ENCODE measurements around the gene MRPS11. TPM values are rescaled to one million over a fixed set of nuclear protein-coding genes. Genes with fewer than 3 reads are reported as not detected.

Gene MRPS11
- total and polyA plus RNA-seq, 2 of the 4 experiments (the other 2 are of a cell fraction): 66.1 to 87.8 TPM

DNA sequence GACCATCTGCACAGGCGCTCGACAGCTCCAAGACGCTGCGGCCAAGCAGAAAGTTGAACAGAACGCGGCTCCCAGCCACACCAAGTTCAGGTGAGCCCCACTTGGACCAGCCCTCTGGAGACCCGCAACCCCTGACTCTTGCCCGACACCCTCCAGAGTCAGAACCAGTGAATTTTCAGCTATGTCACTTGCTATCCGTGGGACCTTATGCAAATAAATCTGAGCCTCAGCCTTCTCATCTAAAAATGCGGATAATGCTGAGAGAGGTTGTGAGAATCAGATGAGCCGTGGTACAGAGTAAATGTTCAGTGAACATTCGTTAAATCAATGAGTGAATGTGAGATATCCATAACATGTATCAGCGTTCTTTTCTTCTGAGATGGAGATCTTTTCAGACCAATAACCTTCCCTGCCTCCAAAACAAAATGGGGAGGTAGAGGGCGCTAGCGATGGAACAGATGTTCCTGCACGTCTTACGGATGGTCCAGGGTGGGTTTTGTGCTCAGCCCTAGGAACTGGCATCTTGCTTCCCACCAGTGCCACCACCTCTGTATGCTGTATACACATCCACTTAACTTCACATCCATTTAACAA lies 524 bp downstream of the MRPS11 start:
- CTCF ChIA-PET: interaction anchor here (0.8 to 1.1 kb wide), 3 partner anchors 9 to 170 kb away, joined by 3 to 4 read pairs (median 4); no protein-coding TSS in a partner anchor
- Histone ChIP-seq H3K36me3 (ENCODE audit: control insufficient read depth, insufficient read depth, low read length) (peaks cover 14% of the 10 kb centered on the region), H4K5ac (ENCODE audit: low read depth, low read length) (peak overlapping the region; percentile 91), H4K20me1 (ENCODE audit: insufficient read depth, low read length) (0 out of 2 replicates have a peak, but pooled peaks cover 2% of the 10 kb centered on the region), H2BK120ac (ENCODE audit: low read depth, low read length) (peak overlapping the region; percentile 93; the same call in 1 of the 2 replicates), H2BK20ac (ENCODE audit: low read depth, low read length) (no peak overlapping the region), H3K14ac (replicated peaks; ENCODE audit: low read depth, low read length) (peak overlapping the region; percentile 84), H3K4me2 (ENCODE audit: low read depth, low read length) (peak overlapping the region; percentile 96), H3K18ac (ENCODE audit: low read depth, low read length) (no peak overlapping the region; the same call in 1 of the 2 replicates), H3K27me3 (ENCODE audit: control insufficient read depth, insufficient read depth, low read length) (no peaks in the 10 kb centered on the region), H3K27ac (ENCODE audit: insufficient read depth, low read length) (peak overlapping the region; percentile 77), H4K91ac (ENCODE audit: insufficient read depth, low read depth, low read length) (peak overlapping the region; percentile 73), H4K8ac (ENCODE audit: low read depth in 2 of 2, low read length in 2 of 2) (peak overlapping the region; percentile 44 to 93), H2AK9ac (replicated peaks; ENCODE audit: low read depth, low read length, poor library complexity) (peak overlapping the region; percentile 95), H3K4ac (ENCODE audit: low read depth, low read length) (peak overlapping the region; percentile 64), H3K56ac (ENCODE audit: extremely low read depth, insufficient read depth, low read length) (peak overlapping the region; percentile 74), H3K79me1 (ENCODE audit: low read depth in 1 of 2, low read length in 2 of 2) (peaks cover 29 to 46% of the 10 kb centered on the region in 2 experiments), H2AK5ac (ENCODE audit: low read depth, low read length) (peak overlapping the region; percentile 76), H3K4me1 (ENCODE audit: control insufficient read depth, insufficient read depth, low read length) (peaks cover 7% of the 10 kb centered on the region), H2AFZ (replicated peaks; ENCODE audit: low read length, poor library complexity) (peak overlapping the region; percentile 99), H2BK15ac (ENCODE audit: low read depth, low read length) (no peak overlapping the region), H2BK5ac (ENCODE audit: low read depth, low read length, poor library complexity, severe bottlenecking) (peak overlapping the region; percentile 97), H3K23ac (ENCODE audit: low read depth, low read length) (peak overlapping the region; percentile 88; the same call in 1 of the 2 replicates), H3K4me3 (ENCODE audit: insufficient read depth, low read depth, low read length) (peak overlapping the region; percentile 68), H3K9ac (ENCODE audit: low read depth, low read length) (peak overlapping the region; percentile 83), H3K9me1 (ENCODE audit: insufficient read depth, low read length) (peaks cover 6% of the 10 kb centered on the region; the same call in 1 of the 2 replicates), H3K9me3 (ENCODE audit: control insufficient read depth, insufficient read depth, low read length) (no peaks in the 10 kb centered on the region)
- TSS peak; percentile 44 for BruUV-seq (replicated peaks)
- DNase-seq: peak; percentile 14
- POLR2A ChIA-PET (ENCODE audit: unreplicated experiment): no interaction called here
- intact Hi-C loops (cut with micrococcal nuclease) (no loop called here), in situ Hi-C loops (cut with MboI; ENCODE audit: low sequenced_read_pairs) (loop anchor here (5.0 kb wide), 1 partner anchor 149 kb away; no protein-coding TSS in a partner anchor), dilution Hi-C loops (cut with HindIII; ENCODE audit: low sequenced_read_pairs, unreplicated experiment) (no loop called here)
- no peak for TF ChIP-seq MAZ (IDR thresholded peaks at IDR 0.05; ENCODE audit: borderline replicate concordance, low read depth, low read length)
- peak; percentile 2; the same call in 1 of the 2 replicates for TF ChIP-seq MXI1 (IDR thresholded peaks at IDR 0.05; ENCODE audit: borderline replicate concordance, low read depth, low read length)
- no peak for TF ChIP-seq NFE2L2 (IDR thresholded peaks at IDR 0.05; ENCODE audit: low read depth, low read length)
- TF ChIP-seq SMC3 (IDR thresholded peaks at IDR 0.05; ENCODE audit: low read depth, low read length): 0 out of 2 replicates have a peak, but pooled peaks have one; percentile 13
- no peak for TF ChIP-seq RFX5 (IDR thresholded peaks at IDR 0.05; ENCODE audit: low read depth, low read length)
- 0 out of 2 replicates have a peak, but pooled peaks have one; percentile 17 for TF ChIP-seq RAD21 (IDR thresholded peaks at IDR 0.05; ENCODE audit: low read length)
- TF ChIP-seq ELK1 (IDR thresholded peaks at IDR 0.05; ENCODE audit: borderline replicate concordance, low read depth, low read length): no peak
- TF ChIP-seq CHD1 (IDR thresholded peaks at IDR 0.05; ENCODE audit: low read depth, low read length): no peak
- TF ChIP-seq, protein P1, sequence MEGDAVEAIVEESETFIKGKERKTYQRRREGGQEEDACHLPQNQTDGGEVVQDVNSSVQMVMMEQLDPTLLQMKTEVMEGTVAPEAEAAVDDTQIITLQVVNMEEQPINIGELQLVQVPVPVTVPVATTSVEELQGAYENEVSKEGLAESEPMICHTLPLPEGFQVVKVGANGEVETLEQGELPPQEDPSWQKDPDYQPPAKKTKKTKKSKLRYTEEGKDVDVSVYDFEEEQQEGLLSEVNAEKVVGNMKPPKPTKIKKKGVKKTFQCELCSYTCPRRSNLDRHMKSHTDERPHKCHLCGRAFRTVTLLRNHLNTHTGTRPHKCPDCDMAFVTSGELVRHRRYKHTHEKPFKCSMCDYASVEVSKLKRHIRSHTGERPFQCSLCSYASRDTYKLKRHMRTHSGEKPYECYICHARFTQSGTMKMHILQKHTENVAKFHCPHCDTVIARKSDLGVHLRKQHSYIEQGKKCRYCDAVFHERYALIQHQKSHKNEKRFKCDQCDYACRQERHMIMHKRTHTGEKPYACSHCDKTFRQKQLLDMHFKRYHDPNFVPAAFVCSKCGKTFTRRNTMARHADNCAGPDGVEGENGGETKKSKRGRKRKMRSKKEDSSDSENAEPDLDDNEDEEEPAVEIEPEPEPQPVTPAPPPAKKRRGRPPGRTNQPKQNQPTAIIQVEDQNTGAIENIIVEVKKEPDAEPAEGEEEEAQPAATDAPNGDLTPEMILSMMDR (conservative IDR thresholded peaks at IDR 0.05; ENCODE audit: low read depth, low read length): peak; percentile 42
- WGBS, 2 experiments (ENCODE audit: extremely low coverage in 2 of 2, insufficient read length in 1 of 2): 5% methylated on average over 4 of the region's 17 CpGs; no CpG with 5 or more reads in 1 of the 2 experiments
- no peak for ATAC-seq (ENCODE audit: low read depth)

All from IMR-90 (cell line).